ENCODE data around the gene TMEM51.

DNA sequence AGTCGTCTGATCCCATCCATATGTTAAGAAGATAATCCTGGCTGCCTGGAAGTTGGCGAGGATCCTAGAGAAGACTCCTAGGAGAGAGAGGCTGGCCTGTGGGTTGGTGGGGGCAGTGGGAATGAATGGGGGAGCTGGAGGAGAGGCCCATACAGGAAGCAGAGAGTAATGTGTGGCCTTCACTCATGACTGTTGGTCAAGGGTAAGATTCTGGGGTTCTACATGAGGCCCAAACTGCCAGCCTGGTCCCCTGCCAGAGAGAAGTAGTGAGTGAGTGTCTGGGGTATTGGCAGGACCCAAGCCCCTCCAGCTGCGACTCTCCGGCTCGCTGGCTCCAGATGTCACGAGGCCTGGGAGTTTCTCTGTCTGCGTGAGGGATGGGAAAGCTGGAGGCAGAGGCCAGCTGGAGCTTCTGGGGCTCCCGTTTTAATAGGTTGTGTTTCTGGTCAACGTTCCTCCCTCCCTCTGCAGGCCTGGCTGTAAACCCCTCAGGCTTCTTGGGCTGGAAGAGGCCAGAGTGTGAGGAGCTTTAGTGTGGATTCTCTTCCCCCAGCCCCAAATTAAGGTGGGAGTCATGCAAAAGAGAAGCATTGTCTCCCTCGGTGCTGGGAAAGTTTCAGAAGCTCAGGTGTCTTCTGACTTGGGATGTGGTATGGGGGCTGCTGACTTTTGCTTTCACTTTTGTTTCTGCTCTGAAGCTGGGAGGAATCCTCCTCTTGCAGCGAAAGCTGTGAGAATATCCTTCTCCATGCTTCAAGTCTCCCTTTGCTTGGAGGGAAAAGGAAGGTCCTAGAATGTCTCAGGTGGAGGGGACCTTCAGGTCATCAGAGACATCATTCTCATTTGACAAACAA, 2.6 kb downstream of the TMEM51 start:
- TF ChIP-seq POLR2AphosphoS5 (IDR thresholded peaks at IDR 0.05; ENCODE audit: low read depth, low read length): no peak
- TF ChIP-seq TAF1 (IDR thresholded peaks at IDR 0.05; ENCODE audit: borderline replicate concordance, insufficient read depth, low read length): no peak
- TF ChIP-seq, protein P1, sequence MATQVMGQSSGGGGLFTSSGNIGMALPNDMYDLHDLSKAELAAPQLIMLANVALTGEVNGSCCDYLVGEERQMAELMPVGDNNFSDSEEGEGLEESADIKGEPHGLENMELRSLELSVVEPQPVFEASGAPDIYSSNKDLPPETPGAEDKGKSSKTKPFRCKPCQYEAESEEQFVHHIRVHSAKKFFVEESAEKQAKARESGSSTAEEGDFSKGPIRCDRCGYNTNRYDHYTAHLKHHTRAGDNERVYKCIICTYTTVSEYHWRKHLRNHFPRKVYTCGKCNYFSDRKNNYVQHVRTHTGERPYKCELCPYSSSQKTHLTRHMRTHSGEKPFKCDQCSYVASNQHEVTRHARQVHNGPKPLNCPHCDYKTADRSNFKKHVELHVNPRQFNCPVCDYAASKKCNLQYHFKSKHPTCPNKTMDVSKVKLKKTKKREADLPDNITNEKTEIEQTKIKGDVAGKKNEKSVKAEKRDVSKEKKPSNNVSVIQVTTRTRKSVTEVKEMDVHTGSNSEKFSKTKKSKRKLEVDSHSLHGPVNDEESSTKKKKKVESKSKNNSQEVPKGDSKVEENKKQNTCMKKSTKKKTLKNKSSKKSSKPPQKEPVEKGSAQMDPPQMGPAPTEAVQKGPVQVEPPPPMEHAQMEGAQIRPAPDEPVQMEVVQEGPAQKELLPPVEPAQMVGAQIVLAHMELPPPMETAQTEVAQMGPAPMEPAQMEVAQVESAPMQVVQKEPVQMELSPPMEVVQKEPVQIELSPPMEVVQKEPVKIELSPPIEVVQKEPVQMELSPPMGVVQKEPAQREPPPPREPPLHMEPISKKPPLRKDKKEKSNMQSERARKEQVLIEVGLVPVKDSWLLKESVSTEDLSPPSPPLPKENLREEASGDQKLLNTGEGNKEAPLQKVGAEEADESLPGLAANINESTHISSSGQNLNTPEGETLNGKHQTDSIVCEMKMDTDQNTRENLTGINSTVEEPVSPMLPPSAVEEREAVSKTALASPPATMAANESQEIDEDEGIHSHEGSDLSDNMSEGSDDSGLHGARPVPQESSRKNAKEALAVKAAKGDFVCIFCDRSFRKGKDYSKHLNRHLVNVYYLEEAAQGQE (IDR thresholded peaks at IDR 0.05; ENCODE audit: insufficient read depth in 1 of 2, low read depth in 2 of 2, low read length in 2 of 2): no peak
- no peak for TF ChIP-seq SIN3A (IDR thresholded peaks at IDR 0.05; ENCODE audit: borderline replicate concordance, insufficient read depth, low read length)
- TF ChIP-seq FOXP2 (optimal IDR thresholded peaks at IDR 0.05; ENCODE audit: borderline replicate concordance, extremely low read depth, extremely low read length, insufficient read depth): no peak
